ENCODE measurements around the gene CHMP2A.

CHMP2A gene

DNA sequence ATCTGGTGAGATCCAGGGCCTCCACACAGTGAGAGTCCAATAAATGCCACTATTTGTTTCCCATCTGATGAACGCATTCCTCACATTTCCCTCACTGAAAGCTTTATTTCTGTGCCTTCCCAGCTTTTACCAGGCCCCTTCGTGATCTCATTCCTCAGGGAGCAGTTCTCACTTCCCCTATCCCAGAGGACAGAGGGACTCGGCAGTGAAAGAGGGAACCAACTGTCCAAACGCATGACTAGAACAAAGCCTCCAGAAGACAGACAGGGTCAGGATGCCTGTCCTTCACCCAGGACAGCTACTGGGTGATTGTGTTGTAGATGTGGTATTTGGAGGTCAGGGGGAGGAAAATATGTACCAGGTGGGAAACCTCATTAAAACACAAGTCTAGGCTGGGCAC is 33.3 kb downstream of the CHMP2A start:
- TF ChIP-seq, protein P1, sequence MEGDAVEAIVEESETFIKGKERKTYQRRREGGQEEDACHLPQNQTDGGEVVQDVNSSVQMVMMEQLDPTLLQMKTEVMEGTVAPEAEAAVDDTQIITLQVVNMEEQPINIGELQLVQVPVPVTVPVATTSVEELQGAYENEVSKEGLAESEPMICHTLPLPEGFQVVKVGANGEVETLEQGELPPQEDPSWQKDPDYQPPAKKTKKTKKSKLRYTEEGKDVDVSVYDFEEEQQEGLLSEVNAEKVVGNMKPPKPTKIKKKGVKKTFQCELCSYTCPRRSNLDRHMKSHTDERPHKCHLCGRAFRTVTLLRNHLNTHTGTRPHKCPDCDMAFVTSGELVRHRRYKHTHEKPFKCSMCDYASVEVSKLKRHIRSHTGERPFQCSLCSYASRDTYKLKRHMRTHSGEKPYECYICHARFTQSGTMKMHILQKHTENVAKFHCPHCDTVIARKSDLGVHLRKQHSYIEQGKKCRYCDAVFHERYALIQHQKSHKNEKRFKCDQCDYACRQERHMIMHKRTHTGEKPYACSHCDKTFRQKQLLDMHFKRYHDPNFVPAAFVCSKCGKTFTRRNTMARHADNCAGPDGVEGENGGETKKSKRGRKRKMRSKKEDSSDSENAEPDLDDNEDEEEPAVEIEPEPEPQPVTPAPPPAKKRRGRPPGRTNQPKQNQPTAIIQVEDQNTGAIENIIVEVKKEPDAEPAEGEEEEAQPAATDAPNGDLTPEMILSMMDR (IDR thresholded peaks at IDR 0.05; ENCODE audit: low read depth, low read length, poor library complexity, severe bottlenecking): no peak
- no peak for TF ChIP-seq EZH2phosphoT487 (IDR thresholded peaks at IDR 0.05; ENCODE audit: borderline replicate concordance, low read length)
- Histone ChIP-seq H3K27ac (ENCODE audit: low read depth, low read length) (no peak overlapping the region), H3K4me1 (ENCODE audit: control insufficient read depth, low read length) (peaks cover 15% of the 10 kb centered on the region), H3K4me2 (ENCODE audit: low read length) (no peak overlapping the region), H3K79me2 (ENCODE audit: control insufficient read depth, low read length) (peaks cover 30% of the 10 kb centered on the region), H3K27me3 (ENCODE audit: control insufficient read depth, low read length) (no peaks in the 10 kb centered on the region), H3F3A (ENCODE audit: control insufficient read depth, insufficient read depth) (peaks cover 7% of the 10 kb centered on the region; the same call in 1 of the 2 replicates), H4K20me1 (ENCODE audit: control insufficient read depth, insufficient read depth, low read depth, low read length) (no peaks in the 10 kb centered on the region), H3K36me3 (ENCODE audit: control insufficient read depth, low read length) (peaks cover 9% of the 10 kb centered on the region), H3K4me3 (ENCODE audit: low read length) (no peak overlapping the region), H3K9me3 (ENCODE audit: control insufficient read depth, insufficient read depth, low read length) (no peaks in the 10 kb centered on the region), H3K9me2 (replicated peaks; ENCODE audit: control insufficient read depth, low read length) (no peaks in the 10 kb centered on the region)

DNA sequence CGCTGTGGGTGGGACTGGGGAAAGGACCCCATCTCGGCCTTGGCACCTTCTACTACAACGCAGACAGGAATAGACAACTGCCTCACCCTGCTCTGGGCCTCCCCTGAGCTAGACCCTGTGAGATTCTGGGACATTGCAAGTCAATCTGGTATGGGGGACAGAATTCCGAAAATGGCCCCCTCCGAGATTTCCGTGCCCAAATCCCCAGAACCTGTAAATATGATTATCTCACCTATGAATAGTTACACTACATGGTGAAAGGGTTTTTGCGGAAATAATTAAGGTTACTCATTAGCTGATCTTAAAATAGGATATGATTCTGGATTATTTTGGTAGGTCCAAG is 34.7 kb downstream of the CHMP2A start:
- peaks cover 23% of the 10 kb centered on the region for H3K36me3 ChIP-seq (ENCODE audit: control insufficient read depth, low read length)
- no peaks in the 10 kb centered on the region for H3K9me2 ChIP-seq (replicated peaks; ENCODE audit: control insufficient read depth, low read length)
- H3F3A ChIP-seq (ENCODE audit: control insufficient read depth, insufficient read depth): peaks cover 13% of the 10 kb centered on the region
- H3K4me1 ChIP-seq (ENCODE audit: control insufficient read depth, low read length): peaks cover 26% of the 10 kb centered on the region
- peak overlapping the region; percentile 72 for H3K27ac ChIP-seq (ENCODE audit: low read depth, low read length)
- TF ChIP-seq EZH2phosphoT487 (IDR thresholded peaks at IDR 0.05; ENCODE audit: borderline replicate concordance, low read length): no peak
- TF ChIP-seq, protein P1 (IDR thresholded peaks at IDR 0.05; ENCODE audit: low read depth, low read length, poor library complexity, severe bottlenecking): no peak
- H3K4me2 ChIP-seq (ENCODE audit: low read length): peak overlapping the region; percentile 98
- H4K20me1 ChIP-seq (ENCODE audit: control insufficient read depth, insufficient read depth, low read depth, low read length): no peaks in the 10 kb centered on the region
- no peaks in the 10 kb centered on the region for H3K27me3 ChIP-seq (ENCODE audit: control insufficient read depth, low read length)
- peak overlapping the region; percentile 90 for H3K4me3 ChIP-seq (ENCODE audit: low read length)
- H3K9me3 ChIP-seq (ENCODE audit: control insufficient read depth, insufficient read depth, low read length): no peaks in the 10 kb centered on the region
- H3K79me2 ChIP-seq (ENCODE audit: control insufficient read depth, low read length): peaks cover 44% of the 10 kb centered on the region

DNA sequence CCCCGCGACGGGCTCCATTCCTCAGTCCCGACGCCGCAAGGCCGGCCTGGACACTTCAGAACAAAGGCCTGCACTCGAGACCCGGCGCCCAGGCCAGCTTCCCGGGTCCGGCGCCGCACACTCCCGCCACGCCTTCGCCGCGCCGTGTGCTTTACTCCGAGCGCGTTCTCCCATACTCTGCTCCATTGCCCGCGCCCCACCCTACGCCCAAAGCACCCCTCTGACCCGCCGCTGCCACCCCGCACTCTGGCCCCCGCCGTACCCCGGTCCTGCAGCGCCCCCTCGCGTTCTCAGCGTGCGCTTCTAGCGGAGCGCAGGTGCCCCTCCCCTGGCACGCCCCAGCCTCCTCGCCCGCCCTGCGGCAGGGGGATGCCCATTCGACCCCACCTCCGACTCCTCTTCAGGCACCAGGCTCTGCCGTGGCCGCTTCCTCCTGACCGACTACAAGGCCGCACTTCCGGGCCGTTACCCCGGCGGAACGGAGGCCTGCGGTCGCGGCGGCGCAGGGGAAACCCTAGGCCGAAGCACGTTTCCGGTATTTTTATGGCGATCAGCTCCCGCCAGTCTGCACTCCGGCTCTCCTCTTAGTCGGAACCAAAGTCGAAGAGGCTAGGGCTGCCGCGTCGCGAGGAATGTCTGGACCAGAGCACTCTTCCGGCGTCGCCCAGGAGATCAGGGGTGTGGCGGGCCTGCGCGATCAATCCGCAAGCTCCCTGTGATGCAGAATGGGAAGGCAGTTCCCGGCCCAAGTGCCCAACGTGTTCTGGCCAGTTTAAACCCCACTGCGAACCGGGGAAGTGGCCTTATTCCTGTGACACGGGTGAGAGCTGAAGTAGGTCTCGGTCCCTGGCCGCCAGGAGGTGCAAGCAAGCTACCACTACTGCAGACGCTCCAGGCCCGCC is 35.3 kb downstream of the CHMP2A start, which contains the start of gene ZBTB45:
Gene ZBTB45, minus strand, starts transcription at position 456 of the 902 bp plus-strand sequence. CDS start 2,137 bp downstream, outside the sequence.
- peaks cover 51% of the 10 kb centered on the region for H3K79me2 ChIP-seq (ENCODE audit: control insufficient read depth, low read length)
- no peaks in the 10 kb centered on the region for H3K9me3 ChIP-seq (ENCODE audit: control insufficient read depth, insufficient read depth, low read length)
- peak within 1 kb of the TSS; percentile 72 for H3K27ac ChIP-seq (ENCODE audit: low read depth, low read length)
- no peaks in the 10 kb centered on the region for H3K27me3 ChIP-seq (ENCODE audit: control insufficient read depth, low read length)
- peaks cover 13% of the 10 kb centered on the region for H3F3A ChIP-seq (ENCODE audit: control insufficient read depth, insufficient read depth)
- no peaks in the 10 kb centered on the region for H4K20me1 ChIP-seq (ENCODE audit: control insufficient read depth, insufficient read depth, low read depth, low read length)
- peak within 1 kb of the TSS; percentile 98 for H3K4me2 ChIP-seq (ENCODE audit: low read length)
- peaks cover 25% of the 10 kb centered on the region for H3K36me3 ChIP-seq (ENCODE audit: control insufficient read depth, low read length)
- H3K4me1 ChIP-seq (ENCODE audit: control insufficient read depth, low read length): peaks cover 31% of the 10 kb centered on the region
- TF ChIP-seq EZH2phosphoT487 (IDR thresholded peaks at IDR 0.05; ENCODE audit: borderline replicate concordance, low read length): no peak
- TF ChIP-seq, protein P1 (IDR thresholded peaks at IDR 0.05; ENCODE audit: low read depth, low read length, poor library complexity, severe bottlenecking): peak; percentile 54
- H3K9me2 ChIP-seq (replicated peaks; ENCODE audit: control insufficient read depth, low read length): no peaks in the 10 kb centered on the region
- peak within 1 kb of the TSS; percentile 90 for H3K4me3 ChIP-seq (ENCODE audit: low read length)

Measured in DOHH2 (cell line).